Esophagus (tissue), 2 donors: Measurements from ENCODE around the gene CREBBP. TPM values are rescaled to one million over a fixed set of nuclear protein-coding genes. Genes with fewer than 3 reads are reported as not detected.

Experiments used
- H3K27ac ChIP-seq, 2 donors: one replicate each; pipeline ENCODE4 v1.5.1; 2013; ENCODE audit warnings: low read depth in 2 of 2, mild to moderate bottlenecking in 2 of 2, inconsistent platforms in 1 of 2, low read length in 1 of 2, moderate library complexity in 1 of 2
- H3K27me3 ChIP-seq, 2 donors: one replicate each; pipeline ENCODE4 v1.6.1; 2013; ENCODE audit warnings: low read length in 2 of 2, control low read depth in 1 of 2, mild to moderate bottlenecking in 1 of 2; ENCODE audit not compliant: insufficient read depth in 2 of 2, control insufficient read depth in 1 of 2
- H3K36me3 ChIP-seq, 2 donors: one replicate each; pipeline ENCODE4 v1.6.1; 2013; ENCODE audit warnings: low read length in 1 of 2; ENCODE audit not compliant: control insufficient read depth in 2 of 2, insufficient read depth in 2 of 2
- H3K4me1 ChIP-seq, 2 donors: one replicate each; pipeline ENCODE4 v1.6.1; 2013; ENCODE audit warnings: low read length in 1 of 2; ENCODE audit not compliant: control insufficient read depth in 2 of 2, insufficient read depth in 2 of 2
- H3K4me3 ChIP-seq, 2 donors: one replicate each; pipeline ENCODE4 v1.5.1; 2013; ENCODE audit warnings: low read length in 2 of 2, mild to moderate bottlenecking in 2 of 2, low read depth in 1 of 2, moderate library complexity in 1 of 2
- H3K9me3 ChIP-seq, 2 donors: one replicate each; pipeline ENCODE4 v1.6.1; 2013; ENCODE audit warnings: mild to moderate bottlenecking in 2 of 2, low read depth in 1 of 2, low read length in 1 of 2, moderate library complexity in 1 of 2; ENCODE audit not compliant: control insufficient read depth in 2 of 2, insufficient read depth in 1 of 2
- WGBS, 2 donors: extraction: QIAGEN DNeasy Blood & Tissue Kit; methylation state at CpG; one replicate each; pipeline ENCODE4 v1.1.7; 2013; 5-methylcytosine and 5-hydroxymethylcytosine counted together
- polyA plus RNA-seq, 2 donors: library from polyadenylated mRNA; stranded (reverse); fragments of 200-250 nt; gene quantifications; one replicate each; pipeline ENCODE4 v1.2.3, GENCODE V29; 2013
- donor health status: healthy with polysubstance abuse.
- donor health status: Bipolar disorder and iron deficiency.

Gene CREBBP
- polyA plus RNA-seq, 2 donors, result 8.4 to 20.2 TPM

DNA sequence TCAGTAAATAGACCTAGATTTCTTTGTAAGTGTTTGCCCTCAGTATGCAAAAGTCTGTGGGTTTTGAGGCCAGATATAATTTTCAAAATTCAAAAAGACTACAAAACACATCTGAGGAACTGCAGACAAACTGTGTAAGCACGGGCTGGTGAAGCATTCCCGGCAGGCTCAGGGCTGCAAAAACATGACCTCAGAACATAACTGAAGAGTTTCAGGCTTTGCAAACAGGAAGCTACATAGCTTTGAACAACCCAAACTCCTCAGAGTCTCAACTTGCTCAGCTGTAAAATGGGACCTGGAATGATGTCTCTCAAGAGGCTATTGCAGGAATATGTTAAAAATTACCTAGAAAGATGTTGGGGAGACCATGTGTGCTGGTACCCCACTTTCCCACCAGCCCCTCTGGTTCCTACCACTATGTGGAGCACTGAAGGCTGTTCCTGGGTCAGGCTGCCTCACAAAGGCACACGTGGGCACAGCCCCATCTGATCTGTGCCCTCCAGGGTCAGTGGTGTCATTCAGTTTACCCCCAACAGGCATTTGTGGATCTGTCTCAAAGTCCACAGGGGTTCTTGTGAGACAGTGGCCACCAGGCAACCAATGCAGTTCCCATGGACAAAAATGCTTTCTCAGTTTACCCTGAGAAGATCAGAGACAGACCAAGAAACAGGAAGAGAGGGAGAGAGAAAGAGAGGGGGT lies 72.9 kb downstream of the CREBBP start:
- Histone ChIP-seq H3K4me3 (no peak overlapping the region), H3K36me3 (peaks cover 8 to 14% of the 10 kb centered on the region in 2 donors), H3K27ac (no peak overlapping the region), H3K9me3 (no peaks in the 10 kb centered on the region), H3K27me3 (no peaks in the 10 kb centered on the region), H3K4me1 (peaks cover 0 to 2% of the 10 kb centered on the region in 2 donors)
- 44 to 51% methylated on average over 3 of the region's 3 CpGs for WGBS, 2 donors

DNA sequence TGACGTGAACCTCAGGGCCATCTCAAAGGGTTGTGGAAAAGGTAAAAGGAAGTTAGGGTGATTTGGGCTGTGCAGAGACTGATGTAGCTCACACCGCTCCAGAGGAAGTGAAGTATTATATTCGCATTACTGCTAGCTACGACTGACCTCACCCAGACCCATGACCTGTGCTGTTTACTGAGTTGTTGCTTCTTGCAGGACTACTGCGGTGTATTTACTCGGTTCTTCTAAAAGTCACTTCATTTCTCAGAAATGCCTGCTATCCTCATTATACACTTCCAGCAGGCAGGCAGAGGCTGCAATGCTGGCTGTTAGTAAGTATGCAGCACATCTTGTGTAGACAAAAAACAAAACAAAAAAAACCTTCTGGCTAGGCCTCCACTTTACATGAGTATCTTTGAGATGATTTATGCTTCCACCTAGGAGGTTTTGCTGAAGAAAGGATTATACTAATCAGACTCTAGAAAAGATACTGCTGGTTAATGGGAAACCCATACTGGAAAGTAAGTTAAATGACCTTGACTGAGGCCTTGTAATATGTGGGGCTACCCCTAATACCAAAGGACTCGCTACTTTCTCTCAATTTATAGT lies 76.0 kb downstream of the CREBBP start:
- 66 to 68% methylated on average over 7 of the region's 7 CpGs for WGBS, 2 donors
- Histone ChIP-seq H3K4me3 (no peak overlapping the region), H3K27ac (no peak overlapping the region), H3K4me1 (peaks cover 0 to 2% of the 10 kb centered on the region in 2 donors), H3K36me3 (peaks cover 9 to 11% of the 10 kb centered on the region in 2 donors), H3K9me3 (no peaks in the 10 kb centered on the region), H3K27me3 (no peaks in the 10 kb centered on the region)

DNA sequence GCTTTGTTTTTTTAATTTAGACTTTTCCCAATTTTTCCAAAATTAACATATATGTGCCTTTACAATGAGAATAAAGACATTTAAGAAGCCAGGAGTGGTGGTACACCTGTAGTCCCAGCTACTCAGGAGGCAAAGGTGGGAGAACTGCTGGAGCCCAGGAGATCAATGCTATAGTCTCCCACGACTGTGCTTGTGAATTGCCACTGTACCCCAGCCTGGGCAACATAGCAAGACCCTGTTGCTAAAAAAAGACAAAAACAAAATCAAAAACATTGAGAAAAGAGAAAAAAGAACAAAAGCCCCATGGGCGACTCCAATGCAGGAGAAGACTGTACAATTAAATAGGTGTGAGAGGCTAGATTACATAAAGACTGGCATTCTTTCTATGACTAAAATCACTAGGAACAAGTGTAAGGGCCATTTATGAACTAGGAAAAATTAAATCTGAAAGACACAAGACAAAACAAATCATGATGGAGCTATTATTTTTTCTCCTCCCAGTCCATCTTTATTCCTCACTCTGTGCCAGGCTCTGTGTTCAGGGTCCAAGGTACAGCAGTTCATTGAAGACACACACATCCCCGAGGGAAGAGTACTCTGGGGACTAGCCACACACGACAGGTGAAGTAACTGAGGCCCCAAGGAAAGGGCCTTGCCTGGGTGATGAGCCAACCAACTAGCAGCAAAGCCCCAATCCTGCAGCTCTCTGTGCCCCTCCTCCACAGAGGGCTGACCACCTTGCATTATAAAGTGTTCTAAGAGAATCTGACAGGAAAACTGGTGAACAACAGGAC lies 79.8 kb downstream of the CREBBP start:
- H3K36me3 ChIP-seq, result peaks cover 0 to 3% of the 10 kb centered on the region in 2 donors
- H3K4me3 ChIP-seq, result no peak overlapping the region
- no peaks in the 10 kb centered on the region for H3K27me3 ChIP-seq
- H3K4me1 ChIP-seq, result peaks cover 0 to 2% of the 10 kb centered on the region in 2 donors
- H3K9me3 ChIP-seq, result no peaks in the 10 kb centered on the region
- 87 to 89% methylated on average over 4 of the region's 4 CpGs for WGBS, 2 donors
- H3K27ac ChIP-seq, result no peak overlapping the region

DNA sequence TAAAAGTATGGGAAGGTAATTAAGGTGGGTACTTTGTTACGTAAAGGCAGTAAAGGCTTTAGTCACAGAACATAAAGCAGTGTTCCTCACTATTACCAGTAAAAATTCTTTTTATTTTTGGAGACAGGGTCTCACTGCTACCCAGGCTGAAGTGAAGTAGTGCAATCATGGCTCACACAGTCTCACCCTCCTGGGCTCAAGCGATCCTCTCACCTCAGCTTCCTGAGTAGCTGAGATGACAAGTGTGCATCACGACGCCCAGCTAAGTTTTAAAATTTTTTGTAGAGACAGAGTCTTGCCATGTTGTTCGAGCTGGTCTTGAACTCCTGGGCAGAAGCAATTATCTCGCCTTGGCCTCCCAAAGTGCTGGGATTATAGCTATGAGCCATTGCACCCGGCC lies 80.5 kb downstream of the CREBBP start:
- no peaks in the 10 kb centered on the region for H3K27me3 ChIP-seq
- H3K36me3 ChIP-seq, result peaks cover 0 to 3% of the 10 kb centered on the region in 2 donors
- 89 to 91% methylated on average over 7 of the region's 7 CpGs for WGBS, 2 donors
- no peak overlapping the region for H3K27ac ChIP-seq
- peaks cover 0 to 2% of the 10 kb centered on the region in 2 donors for H3K4me1 ChIP-seq
- H3K9me3 ChIP-seq, result no peaks in the 10 kb centered on the region
- H3K4me3 ChIP-seq, result no peak overlapping the region

DNA sequence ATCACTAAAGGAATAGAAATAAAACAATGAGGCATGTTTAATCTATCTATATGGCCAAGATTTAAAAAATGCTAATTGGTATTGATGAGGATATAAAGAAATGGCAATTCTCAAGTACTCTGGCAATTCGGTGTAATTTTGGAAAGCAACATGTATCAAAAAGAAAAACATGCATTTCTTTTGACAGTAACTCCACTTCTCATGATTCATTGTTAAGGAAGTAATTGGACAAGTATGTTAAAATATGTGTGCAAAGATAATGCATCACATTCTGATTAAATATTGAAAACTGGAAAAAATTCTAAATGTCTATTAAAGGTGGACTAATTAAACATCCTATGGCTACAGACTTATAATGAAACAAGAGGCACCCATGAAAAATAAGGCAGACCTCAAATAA lies 81.2 kb downstream of the CREBBP start:
- Histone ChIP-seq H3K27ac (no peak overlapping the region), H3K27me3 (no peaks in the 10 kb centered on the region), H3K4me1 (peaks cover 0 to 2% of the 10 kb centered on the region in 2 donors), H3K4me3 (no peak overlapping the region), H3K36me3 (peaks cover 0 to 3% of the 10 kb centered on the region in 2 donors), H3K9me3 (no peaks in the 10 kb centered on the region)
- 70 to 73% methylated on average over 1 of the region's 1 CpG for WGBS, 2 donors

DNA sequence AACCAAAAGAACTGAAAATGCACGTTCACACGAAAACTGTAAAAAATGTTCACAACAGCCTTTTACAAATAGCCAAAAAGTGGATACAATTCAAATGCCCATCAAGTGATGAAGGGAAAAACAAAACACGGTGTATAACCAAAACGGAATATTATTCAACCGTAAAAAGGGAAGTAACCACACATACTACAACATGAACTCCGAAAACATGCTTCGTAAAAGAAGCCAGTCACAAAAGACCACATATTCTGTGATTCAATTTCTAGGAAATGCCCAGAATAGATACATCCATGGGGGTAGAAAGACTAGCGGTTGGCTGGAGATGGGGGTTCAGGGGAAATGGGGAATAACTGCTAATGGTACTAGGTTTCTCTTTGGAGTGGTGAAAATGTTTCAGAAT lies 81.7 kb downstream of the CREBBP start:
- no peaks in the 10 kb centered on the region for H3K9me3 ChIP-seq
- no peaks in the 10 kb centered on the region for H3K27me3 ChIP-seq
- peaks cover 0 to 3% of the 10 kb centered on the region in 2 donors for H3K36me3 ChIP-seq
- no peak overlapping the region for H3K4me3 ChIP-seq
- peaks cover 0 to 2% of the 10 kb centered on the region in 2 donors for H3K4me1 ChIP-seq
- no peak overlapping the region for H3K27ac ChIP-seq
- 87 to 90% methylated on average over 8 of the region's 8 CpGs for WGBS, 2 donors

DNA sequence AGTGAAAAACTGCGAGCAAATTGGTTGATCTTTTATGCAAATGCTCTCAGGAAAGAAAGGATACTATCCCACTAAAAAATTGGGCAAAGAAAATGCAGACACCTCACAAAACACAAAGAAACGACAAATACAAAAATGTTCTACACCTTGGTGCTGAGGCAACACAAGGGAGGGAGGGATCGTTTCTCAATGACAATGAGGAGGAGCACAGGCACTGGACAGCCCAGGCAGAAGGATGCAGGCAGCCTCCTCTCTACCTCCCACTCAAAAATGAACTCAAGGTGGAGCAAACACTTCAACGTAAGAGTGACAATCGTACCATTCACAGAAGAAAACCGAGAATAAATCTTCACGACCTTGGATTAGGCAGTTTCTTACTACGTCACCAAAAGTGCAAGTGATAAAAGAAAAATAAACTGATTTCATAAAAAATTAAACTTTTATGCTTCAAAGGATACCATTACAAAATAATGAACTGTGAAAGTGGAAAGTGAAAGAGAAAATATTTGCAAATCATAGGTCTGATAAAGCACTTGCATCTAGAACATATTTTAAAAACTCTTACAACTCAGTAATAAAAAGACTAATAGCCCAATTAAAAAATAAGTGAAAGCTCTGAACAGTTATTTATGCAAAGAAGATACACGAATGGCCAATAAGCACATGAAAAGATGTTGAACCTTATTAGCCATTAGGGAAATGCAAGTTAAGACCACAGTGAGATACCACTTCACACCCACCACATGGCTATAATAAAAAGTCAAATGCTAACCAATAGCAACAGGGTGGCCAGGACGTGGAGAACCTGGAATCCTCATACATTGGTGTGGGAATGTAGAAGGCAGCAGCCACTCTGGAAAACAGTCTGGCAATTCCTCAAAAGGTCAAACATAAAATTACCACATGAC lies 82.4 kb downstream of the CREBBP start:
- WGBS, 2 donors, result 44 to 53% methylated on average over 10 of the region's 10 CpGs
- Histone ChIP-seq H3K27ac (no peak overlapping the region), H3K36me3 (peaks cover 0 to 3% of the 10 kb centered on the region in 2 donors), H3K4me3 (no peak overlapping the region), H3K27me3 (no peaks in the 10 kb centered on the region), H3K9me3 (no peaks in the 10 kb centered on the region), H3K4me1 (peaks cover 0 to 2% of the 10 kb centered on the region in 2 donors)

DNA sequence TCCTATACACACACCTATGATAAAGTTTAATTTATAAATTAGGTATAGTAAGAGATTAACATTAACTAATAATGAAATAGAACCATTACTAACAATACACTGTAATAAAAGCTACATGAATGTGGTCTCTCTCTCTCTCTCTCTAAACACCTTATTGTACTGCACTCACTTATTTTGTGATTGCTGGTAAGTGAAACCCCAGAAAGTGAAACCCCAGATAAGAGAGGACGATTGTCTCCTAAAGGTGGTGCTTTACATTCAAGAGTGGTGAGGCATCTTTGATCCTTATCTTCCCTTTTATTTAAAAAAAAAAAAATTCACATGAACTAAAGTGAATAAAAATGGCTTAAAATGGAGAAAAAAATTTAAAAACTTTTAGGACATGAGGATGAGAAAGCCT lies 83.0 kb downstream of the CREBBP start:
- H3K36me3 ChIP-seq, result peaks cover 0 to 7% of the 10 kb centered on the region in 2 donors
- 31 to 42% methylated on average over 1 of the region's 1 CpG for WGBS, 2 donors

DNA sequence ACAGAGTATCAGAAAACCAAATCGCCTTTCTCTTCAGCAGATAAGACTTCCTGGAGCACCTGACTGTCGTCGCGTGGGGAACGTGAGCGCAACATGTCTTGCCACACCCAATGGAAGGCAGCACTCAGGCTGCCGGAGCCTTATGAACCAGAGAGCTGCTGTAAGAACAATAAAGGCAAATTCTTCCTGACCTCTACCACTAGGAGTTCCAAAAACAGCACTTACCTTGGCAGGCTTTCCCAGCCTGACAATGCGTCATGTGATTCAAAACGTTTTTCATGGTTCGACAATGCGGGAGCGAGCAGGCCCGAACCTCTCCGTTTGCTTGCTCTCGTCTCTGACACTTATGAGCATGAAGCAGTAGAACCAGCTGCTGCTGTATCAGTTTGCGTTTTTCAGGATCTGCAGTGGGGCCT lies 87.3 kb downstream of the CREBBP start:
- no peaks in the 10 kb centered on the region for H3K9me3 ChIP-seq
- H3K27me3 ChIP-seq, result no peaks in the 10 kb centered on the region
- no peak overlapping the region for H3K4me3 ChIP-seq
- peaks cover 14 to 24% of the 10 kb centered on the region in 2 donors for H3K36me3 ChIP-seq
- H3K4me1 ChIP-seq, result peaks cover 3 to 6% of the 10 kb centered on the region in 2 donors
- peak overlapping the region in 1 of 2 donors; percentile 74 for H3K27ac ChIP-seq
- WGBS, 2 donors, result 48 to 64% methylated on average over 16 of the region's 16 CpGs

More for the DNA sequence above, 83.0 kb downstream of the CREBBP start:
- Histone ChIP-seq H3K27ac (no peak overlapping the region), H3K9me3 (no peaks in the 10 kb centered on the region), H3K27me3 (no peaks in the 10 kb centered on the region), H3K4me1 (peaks cover 3 to 6% of the 10 kb centered on the region in 2 donors), H3K4me3 (no peak overlapping the region)
